HG03565 (cell line): ENCODE measurements around the gene PRKRA.
"Not testable (repeated sequence)": the region's sequence is repeated elsewhere in the genome, so short reads cannot be mapped to it uniquely, and the experiment has no call there.

ENCODE experiments used
- ATAC-seq: cut with Tn5 transposase; IDR thresholded peaks from one replicate; pipeline ENCODE4 v1.9.1; 2021; ENCODE audit warnings: mild to moderate bottlenecking, moderate library complexity; ENCODE audit not compliant: unreplicated experiment

The PRKRA gene

DNA sequence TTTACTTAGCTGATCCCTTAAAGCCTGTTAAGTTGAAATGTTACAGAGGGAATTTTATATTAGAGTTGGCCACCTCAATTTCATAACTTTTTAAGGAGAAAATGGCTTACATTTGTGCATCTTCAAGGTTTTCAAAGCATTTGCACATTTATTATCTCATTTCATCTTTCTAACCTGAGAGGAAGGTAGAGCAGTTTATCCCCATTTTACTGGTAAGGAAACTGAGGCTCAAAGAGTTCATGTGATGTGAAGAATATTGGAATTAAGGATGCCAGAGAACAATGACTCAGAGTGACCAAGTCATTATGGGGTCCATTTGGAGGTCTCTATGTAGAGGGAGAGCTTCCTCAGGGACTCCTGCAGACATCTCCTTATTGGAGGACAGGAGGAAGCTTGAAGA is 35.0 kb downstream of the PRKRA start:
- ATAC-seq = no peak

DNA sequence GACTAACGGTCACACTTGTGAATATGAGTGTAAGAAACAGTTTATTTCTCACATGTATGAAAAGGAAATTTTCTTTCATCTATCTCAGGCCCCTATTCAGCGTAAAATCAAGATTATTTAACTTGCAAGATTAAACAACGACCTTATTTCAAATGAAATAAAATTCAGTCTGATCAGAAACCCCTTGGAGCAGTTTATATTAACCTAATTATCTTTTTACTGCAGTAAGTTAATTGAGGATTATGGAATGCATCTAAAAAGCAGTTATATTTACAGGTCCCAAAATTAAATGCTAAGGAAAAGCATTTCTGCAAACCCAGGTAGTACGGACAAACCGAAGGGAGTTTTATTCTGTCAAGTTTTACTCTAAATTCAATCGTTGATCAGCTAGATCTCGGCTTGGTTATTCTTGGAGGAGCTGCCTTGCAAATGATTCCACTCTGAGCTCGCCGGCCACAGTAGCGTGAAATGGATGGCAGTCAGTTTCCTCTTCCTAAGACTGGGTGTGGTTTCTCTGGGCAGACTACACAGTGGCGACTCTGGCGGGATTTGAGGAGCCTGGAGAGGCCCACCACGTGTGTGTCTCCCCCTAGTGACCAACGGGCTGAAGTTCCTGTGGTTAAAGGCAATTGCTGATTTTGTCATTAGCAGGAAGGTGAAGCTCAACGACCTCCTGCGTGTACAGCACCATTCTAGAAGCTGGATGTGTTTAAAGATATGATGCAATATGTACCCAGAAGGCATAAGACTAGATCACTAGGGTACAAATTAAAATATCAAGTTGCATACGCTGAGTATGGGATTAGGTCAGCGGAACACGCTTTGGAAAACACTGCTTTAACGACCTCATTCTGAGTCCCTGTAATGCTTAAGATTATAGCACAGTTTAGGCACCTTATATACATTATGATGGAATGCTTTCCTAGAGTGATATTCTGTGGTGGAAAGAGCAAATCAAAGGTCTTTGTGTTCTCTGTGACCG is 36.4 kb downstream of the PRKRA start:
- peak; percentile 82 for ATAC-seq

DNA sequence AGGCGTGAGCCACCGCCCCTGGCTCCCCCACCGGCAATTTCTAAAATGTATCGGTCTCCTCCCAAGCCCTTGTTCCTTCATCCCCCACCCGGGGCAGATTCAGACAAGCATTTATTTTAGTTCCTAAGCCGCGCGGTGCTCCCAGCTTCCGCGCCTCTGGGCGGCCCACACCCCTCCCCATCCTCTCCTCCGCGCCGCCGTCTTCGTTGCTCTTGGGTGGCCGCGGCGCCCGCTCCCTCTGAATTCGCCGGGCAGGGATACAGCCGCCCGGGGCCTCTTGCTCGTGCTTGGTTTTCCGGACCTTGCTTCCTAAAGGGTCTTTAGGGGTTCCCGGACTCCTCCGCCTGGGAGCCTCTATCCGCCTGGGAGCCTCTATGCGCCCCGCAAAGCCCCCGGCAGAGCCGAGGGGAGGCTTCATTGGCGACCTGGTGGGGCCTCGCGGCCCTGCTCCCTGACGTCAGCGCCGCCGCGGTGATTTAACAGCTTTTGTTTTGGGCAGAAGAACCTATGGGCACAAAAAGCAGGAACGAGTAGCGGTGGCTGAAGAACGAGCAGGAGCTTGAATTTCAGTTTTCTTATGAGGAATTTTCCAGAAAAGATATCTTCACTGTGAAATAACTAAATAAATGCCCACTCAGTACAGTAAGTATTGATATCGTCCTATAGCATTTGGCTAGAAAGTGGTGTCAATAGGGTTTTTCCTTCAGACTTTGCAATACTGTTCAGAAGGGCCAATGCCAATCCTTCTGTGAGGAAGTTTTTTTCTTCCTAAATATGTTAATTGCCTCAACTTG is 37.3 kb downstream of the PRKRA start:
- ATAC-seq = peak; percentile 70

GRCh38 chr2:178412453-178412852 is 38.5 kb downstream of the PRKRA start:
- ATAC-seq = not testable (repeated sequence)

- no peak for ATAC-seq
These were observed 38.9 kb downstream of the PRKRA start for GRCh38 chr2:178412047-178412446.

- ATAC-seq = no peak
These were observed 41.7 kb downstream of the PRKRA start for GRCh38 chr2:178409261-178409660.

DNA sequence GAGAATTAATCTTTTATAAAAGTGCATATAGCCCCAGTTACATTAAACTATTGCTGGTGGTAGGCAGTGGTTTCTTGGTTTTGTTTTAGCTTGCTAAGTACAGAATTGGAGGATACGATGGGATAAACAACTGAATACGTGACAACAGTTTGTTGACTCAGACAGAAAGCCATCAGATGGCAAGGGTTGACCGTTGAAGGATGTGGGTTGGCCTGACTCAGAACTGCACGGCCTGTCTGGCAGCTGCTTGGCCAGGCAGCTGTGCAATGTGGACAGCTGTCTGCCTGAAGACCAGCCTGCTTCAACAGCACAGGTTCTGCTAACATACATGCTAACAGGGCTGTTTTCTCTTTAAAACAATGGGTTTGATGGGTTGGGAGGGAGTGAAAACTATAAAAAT is 46.6 kb downstream of the PRKRA start:
- ATAC-seq = peak; percentile 99

- peak; percentile 17 for ATAC-seq
These were observed 47.2 kb downstream of the PRKRA start for GRCh38 chr2:178403671-178404306.

DNA sequence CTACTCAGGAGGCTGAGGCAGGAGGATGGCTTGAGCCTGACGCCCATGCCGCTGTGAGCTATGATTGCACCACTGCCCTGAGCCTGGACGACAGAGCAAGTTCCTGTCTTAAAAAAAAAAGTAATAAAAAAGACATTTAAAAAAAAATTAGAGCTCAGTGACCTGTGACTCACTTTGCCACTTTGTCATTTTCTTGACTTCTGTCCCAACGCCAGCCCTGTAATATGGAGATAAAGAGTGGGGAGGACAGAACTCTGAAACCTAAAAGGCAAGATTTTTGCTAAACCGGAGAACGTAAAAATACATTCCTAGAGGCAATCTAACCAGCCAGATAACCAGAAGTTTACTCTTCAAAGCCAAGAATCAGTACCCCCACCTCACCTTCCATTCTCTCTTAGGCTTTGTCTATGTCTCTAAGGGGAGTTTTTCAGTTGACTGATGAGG is 49.0 kb downstream of the PRKRA start:
- ATAC-seq = no peak

GRCh38 chr2:178397002-178397605 is 53.9 kb downstream of the PRKRA start:
- peak; percentile 96 for ATAC-seq

DNA sequence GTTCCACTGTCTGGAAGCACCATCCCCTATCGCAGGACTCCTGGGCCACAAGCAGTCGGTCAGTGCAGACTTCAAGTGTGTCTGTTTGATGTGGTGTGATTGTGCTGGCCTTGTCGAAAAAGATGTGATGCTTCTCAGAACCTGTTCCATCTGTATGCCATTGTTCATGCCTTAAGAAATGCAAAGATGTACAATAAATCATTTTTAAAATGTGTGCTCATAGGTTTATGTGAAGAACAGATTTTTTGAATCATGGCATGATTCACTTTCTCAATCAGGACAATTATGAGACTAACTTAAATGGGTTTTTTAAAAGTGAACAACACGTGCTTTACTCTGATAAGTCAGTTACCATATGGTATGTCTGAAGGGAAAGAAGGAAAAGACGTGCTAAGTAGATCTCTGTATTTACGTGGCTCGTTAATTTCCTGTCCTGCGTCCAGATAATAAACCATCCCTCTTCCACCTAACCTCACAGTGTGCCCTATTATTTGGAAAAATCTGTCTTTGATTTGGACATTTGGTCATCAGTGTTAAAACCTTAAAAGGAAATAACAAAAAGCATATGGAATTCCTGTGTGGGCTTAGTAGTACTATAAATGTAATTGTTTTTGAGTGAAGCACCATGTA is 54.9 kb downstream of the PRKRA start:
- ATAC-seq = no peak

GRCh38 chr2:178395295-178395694 is 55.7 kb downstream of the PRKRA start:
- no peak for ATAC-seq

DNA sequence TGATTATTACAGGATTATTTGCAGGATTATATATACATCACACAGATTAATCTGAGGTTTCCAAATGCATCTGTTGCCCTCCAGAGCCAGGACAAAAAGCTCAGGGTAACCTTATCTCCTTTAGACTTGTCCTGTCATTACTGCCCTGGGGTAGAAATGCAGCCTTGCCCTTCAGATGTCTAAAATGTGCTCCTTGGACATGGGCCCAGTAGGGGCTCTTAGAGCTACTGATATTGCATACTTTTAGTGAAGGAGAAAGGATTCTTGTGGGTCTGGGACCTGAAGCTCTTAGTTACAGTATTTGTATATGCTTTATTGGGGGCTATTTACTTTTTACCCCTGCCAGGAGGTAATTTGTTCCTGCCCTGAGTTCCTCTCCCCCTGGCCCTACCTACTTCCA is 56.1 kb downstream of the PRKRA start:
- ATAC-seq = no peak

DNA sequence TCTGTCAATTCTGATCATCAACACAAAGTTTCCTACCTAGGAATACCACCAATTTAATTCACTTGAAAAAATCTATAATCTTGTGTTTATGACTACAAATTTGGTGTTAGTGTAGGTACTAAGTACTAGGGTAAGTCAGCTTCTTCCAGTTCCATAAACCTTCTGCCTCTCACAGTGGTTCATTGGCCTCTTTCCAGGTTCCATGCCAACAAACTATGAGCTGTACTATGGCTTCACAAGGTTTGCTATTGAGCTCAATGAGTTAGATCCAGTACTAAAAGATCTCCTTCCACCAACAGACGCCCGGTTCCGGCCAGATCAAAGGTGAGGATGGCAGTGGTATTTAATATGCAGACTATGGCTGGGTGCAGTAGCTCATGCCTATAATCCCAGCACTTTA is 58.8 kb downstream of the PRKRA start:
- ATAC-seq = no peak

- ATAC-seq = no peak
These were observed 59.3 kb downstream of the PRKRA start for GRCh38 chr2:178391701-178392100.

- ATAC-seq = no peak
These were observed 62.7 kb downstream of the PRKRA start for GRCh38 chr2:178388287-178388686.

GRCh38 chr2:178386986-178387597 is 63.9 kb downstream of the PRKRA start:
- no peak for ATAC-seq

- no peak for ATAC-seq
These were observed 65.3 kb downstream of the PRKRA start for GRCh38 chr2:178385595-178386148.

DNA sequence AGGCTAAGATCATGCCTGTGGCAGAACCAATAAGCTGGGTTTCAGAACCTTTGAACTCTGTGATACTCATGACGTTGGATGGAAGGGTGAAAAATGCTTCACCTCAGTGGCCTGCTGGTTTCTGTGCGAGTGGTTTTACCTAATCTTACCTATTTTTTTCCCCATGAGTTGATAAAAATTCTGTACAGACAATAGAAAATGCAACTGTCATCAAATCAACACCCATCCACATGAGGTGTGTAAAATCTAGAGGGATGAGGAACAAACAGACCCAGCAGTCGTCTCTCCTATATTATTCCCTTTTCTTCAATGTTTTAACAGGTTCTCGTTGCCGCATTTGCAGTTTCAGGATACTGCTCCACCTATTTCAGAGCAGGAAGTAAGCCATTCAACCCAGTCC is 67.3 kb downstream of the PRKRA start:
- no peak for ATAC-seq
